KMS-11 (cell line): ENCODE data around the gene NVL.

Experiments
- H2AFZ ChIP-seq: fragments of 200-600 bp; sonication (generic); 2 replicates; pipeline ENCODE4 v1.6.1; 2016; ENCODE audit warnings: antibody characterized with exemption, mixed run types, low read depth
- H3K27ac ChIP-seq: fragments of 200-600 bp; sonication (generic); 2 replicates; pipeline ENCODE4 v1.6.1; 2016; ENCODE audit warnings: mild to moderate bottlenecking, mixed run types
- H3K27me3 ChIP-seq: fragments of 200-600 bp; sonication (generic); 2 replicates; pipeline ENCODE4 v1.6.1; 2017; ENCODE audit warnings: mild to moderate bottlenecking, low read depth, mixed run types, moderate library complexity; ENCODE audit not compliant: insufficient read depth
- H3K36me3 ChIP-seq: fragments of 200-600 bp; sonication (generic); 2 replicates; pipeline ENCODE4 v1.6.1; 2017; ENCODE audit warnings: mild to moderate bottlenecking, mixed run types; ENCODE audit not compliant: insufficient read depth
- H3K4me1 ChIP-seq: fragments of 200-600 bp; sonication (generic); 2 replicates; pipeline ENCODE4 v1.6.1; 2016; ENCODE audit warnings: mild to moderate bottlenecking, low read depth, mixed run types; ENCODE audit not compliant: poor library complexity, severe bottlenecking
- H3K4me2 ChIP-seq: fragments of 200-600 bp; sonication (generic); 2 replicates; pipeline ENCODE4 v1.7.0; 2016; ENCODE audit warnings: mild to moderate bottlenecking, mixed run types
- H3K4me3 ChIP-seq: fragments of 200-600 bp; sonication (generic); IDR thresholded peaks from 2 replicates; pipeline ENCODE4 v1.6.1; 2017; ENCODE audit warnings: low read depth, low read length, mixed read lengths; ENCODE audit not compliant: insufficient read depth
- H3K79me2 ChIP-seq: fragments of 200-600 bp; sonication (generic); 2 replicates; pipeline ENCODE4 v1.6.1; 2016; ENCODE audit warnings: low read depth, mixed run types; ENCODE audit not compliant: insufficient read depth
- H3K9ac ChIP-seq: fragments of 200-600 bp; sonication (generic); 2 replicates; pipeline ENCODE4 v1.6.1; 2016; ENCODE audit warnings: mild to moderate bottlenecking, mixed run types
- H4K20me1 ChIP-seq: fragments of 200-600 bp; sonication (generic); 2 replicates; pipeline ENCODE4 v1.6.1; 2016; ENCODE audit warnings: mild to moderate bottlenecking, mixed run types; ENCODE audit not compliant: insufficient read depth
- CTCF ChIP-seq: fragments of 200-600 bp; sonication (generic); conservative IDR thresholded peaks from 2 replicates; pipeline ENCODE4 v1.6.1; 2017; ENCODE audit warnings: low read depth, mild to moderate bottlenecking, antibody characterized with exemption, low read length, moderate library complexity, mixed read lengths

Gene NVL

GRCh38 chr1:224266105-224266914 is 63.7 kb downstream of the NVL start:
- no peaks in the 10 kb centered on the region for H3K36me3 ChIP-seq
- H2AFZ ChIP-seq, result no peak overlapping the region
- no peaks in the 10 kb centered on the region for H4K20me1 ChIP-seq
- no peak for TF ChIP-seq CTCF
- no peak overlapping the region for H3K4me3 ChIP-seq
- peak overlapping the region; percentile 31; the same call in 1 of the 2 replicates for H3K4me2 ChIP-seq
- no peak overlapping the region for H3K27ac ChIP-seq
- no peaks in the 10 kb centered on the region for H3K79me2 ChIP-seq
- H3K4me1 ChIP-seq, result peaks cover 42% of the 10 kb centered on the region
- H3K9ac ChIP-seq, result no peak overlapping the region
- H3K27me3 ChIP-seq, result no peaks in the 10 kb centered on the region

GRCh38 chr1:224264321-224264720 is 65.7 kb downstream of the NVL start:
- Histone ChIP-seq H2AFZ (no peak overlapping the region), H3K4me2 (no peak overlapping the region), H3K36me3 (no peaks in the 10 kb centered on the region), H4K20me1 (no peaks in the 10 kb centered on the region), H3K4me3 (no peak overlapping the region), H3K4me1 (peaks cover 42% of the 10 kb centered on the region), H3K27me3 (no peaks in the 10 kb centered on the region), H3K27ac (no peak overlapping the region), H3K79me2 (no peaks in the 10 kb centered on the region), H3K9ac (no peak overlapping the region)
- TF ChIP-seq CTCF, result no peak

GRCh38 chr1:224262373-224263054 is 67.5 kb downstream of the NVL start:
- Histone ChIP-seq H3K27ac (peak overlapping the region; percentile 40; the same call in 1 of the 2 replicates), H3K79me2 (no peaks in the 10 kb centered on the region), H3K9ac (no peak overlapping the region), H3K4me2 (peak overlapping the region; percentile 27; the same call in 1 of the 2 replicates), H3K27me3 (no peaks in the 10 kb centered on the region), H3K4me3 (no peak overlapping the region), H4K20me1 (no peaks in the 10 kb centered on the region), H2AFZ (no peak overlapping the region), H3K36me3 (no peaks in the 10 kb centered on the region), H3K4me1 (peaks cover 28% of the 10 kb centered on the region)
- TF ChIP-seq CTCF, result no peak

- H3K4me2 ChIP-seq, result no peak overlapping the region
- H3K27me3 ChIP-seq, result no peaks in the 10 kb centered on the region
- H2AFZ ChIP-seq, result no peak overlapping the region
- H3K4me1 ChIP-seq, result peaks cover 19% of the 10 kb centered on the region
- H3K79me2 ChIP-seq, result no peaks in the 10 kb centered on the region
- no peak overlapping the region for H3K27ac ChIP-seq
- H3K9ac ChIP-seq, result no peak overlapping the region
- H4K20me1 ChIP-seq, result no peaks in the 10 kb centered on the region
- no peaks in the 10 kb centered on the region for H3K36me3 ChIP-seq
- TF ChIP-seq CTCF, result no peak
- H3K4me3 ChIP-seq, result no peak overlapping the region
Observed at GRCh38 chr1:224259986-224260385, 70.0 kb downstream of the NVL start.
